Astrocyte (in vitro differentiated cells and primary cell): Measurements from ENCODE around the gene CEACAM20. TPM values are rescaled to one million over a fixed set of nuclear protein-coding genes. Genes with fewer than 3 reads are reported as not detected.

Experiments
- DNase-seq: peaks from one replicate; pipeline ENCODE4 v3.0.0-alpha.2; 2010; ENCODE audit warnings: low read depth
- FAIRE-seq: peaks from 2 replicates; lab custom pipeline; 2011; peaks lifted over from hg19 to GRCh38; lab: Jason Lieb, UNC
- H2AFZ ChIP-seq: 2 replicates; pipeline ENCODE4 v1.6.0; 2012; ENCODE audit warnings: low read depth, low read length, inconsistent platforms
- H3K27ac ChIP-seq: 2 replicates; pipeline ENCODE4 v1.5.1; 2011; ENCODE audit warnings: low read depth, low read length, inconsistent platforms
- H3K27me3 ChIP-seq: 2 replicates; pipeline ENCODE4 v1.6.0; 2011; ENCODE audit warnings: low read length, inconsistent platforms; ENCODE audit not compliant: insufficient read depth
- H3K36me3 ChIP-seq: 2 replicates; pipeline ENCODE4 v1.5.1; 2011; ENCODE audit warnings: low read length, inconsistent platforms; ENCODE audit not compliant: insufficient read depth
- H3K4me1 ChIP-seq: 2 replicates; pipeline ENCODE4 v1.5.1; 2011; ENCODE audit warnings: low read length, inconsistent platforms; ENCODE audit not compliant: insufficient read depth
- H3K4me2 ChIP-seq: 2 replicates; pipeline ENCODE4 v1.6.0; 2012; ENCODE audit warnings: low read length, inconsistent platforms
- H3K4me3 ChIP-seq: 2 replicates; pipeline ENCODE4 v1.5.1; 2011; ENCODE audit warnings: low read depth, mild to moderate bottlenecking, low read length, inconsistent platforms; ENCODE audit not compliant: insufficient read depth
- H3K79me2 ChIP-seq: 2 replicates; pipeline ENCODE4 v1.6.0; 2012; ENCODE audit warnings: mild to moderate bottlenecking, low read length, inconsistent platforms; ENCODE audit not compliant: insufficient read depth
- H3K9ac ChIP-seq: 2 replicates; pipeline ENCODE4 v1.6.0; 2012; ENCODE audit warnings: mild to moderate bottlenecking, low read length, inconsistent platforms
- H3K9me3 ChIP-seq: 2 replicates; pipeline ENCODE4 v1.5.1; 2012; ENCODE audit warnings: low read depth, mild to moderate bottlenecking, low read length, inconsistent platforms; ENCODE audit not compliant: insufficient read depth
- H4K20me1 ChIP-seq: 2 replicates; pipeline ENCODE4 v1.6.0; 2012; ENCODE audit warnings: low read length, inconsistent platforms; ENCODE audit not compliant: insufficient read depth
- H3K27ac Mint-ChIP-seq: one replicate; pipeline ENCODE4 v1.8.0; 2021; ENCODE audit warnings: mild to moderate bottlenecking, mixed read lengths; ENCODE audit not compliant: unreplicated experiment
- H3K27me3 Mint-ChIP-seq: one replicate; pipeline ENCODE4 v1.8.0; 2021; ENCODE audit warnings: low read depth, mixed read lengths; ENCODE audit not compliant: unreplicated experiment
- H3K36me3 Mint-ChIP-seq: one replicate; pipeline ENCODE4 v1.8.0; 2021; ENCODE audit warnings: low read depth, mixed read lengths; ENCODE audit not compliant: unreplicated experiment
- H3K4me1 Mint-ChIP-seq: one replicate; pipeline ENCODE4 v1.8.0; 2021; ENCODE audit warnings: low read depth, mixed read lengths; ENCODE audit not compliant: unreplicated experiment
- H3K4me3 Mint-ChIP-seq: one replicate; pipeline ENCODE4 v1.8.0; 2021; ENCODE audit warnings: mild to moderate bottlenecking, moderate library complexity, mixed read lengths; ENCODE audit not compliant: unreplicated experiment
- H3K9me3 Mint-ChIP-seq: one replicate; pipeline ENCODE4 v1.8.0; 2021; ENCODE audit warnings: mild to moderate bottlenecking, mixed read lengths; ENCODE audit not compliant: unreplicated experiment
- EZH2 ChIP-seq: IDR thresholded peaks from 2 replicates; pipeline ENCODE4 v1.6.1; 2012; ENCODE audit warnings: mild to moderate bottlenecking, low read length, inconsistent platforms; ENCODE audit not compliant: insufficient read depth
- total RNA-seq: library from RNA; stranded (reverse); gene quantifications from 2 replicates; pipeline ENCODE4 v1.2.1, GENCODE V29; 2021
- TF ChIP-seq, protein P1 (sequence below): IDR thresholded peaks from 2 replicates; pipeline ENCODE4 v1.5.1; 2011; ENCODE audit warnings: low read depth, mild to moderate bottlenecking, inconsistent platforms, low read length, moderate library complexity; ENCODE audit not compliant: insufficient read depth

Gene CEACAM20
- total RNA-seq, 1 donor from 2014 or later, result not detected

GRCh38 chr19:44530777-44531176, 1.3 kb upstream of the CEACAM20 start:
- no peaks in the 10 kb centered on the region for H3K36me3 ChIP-seq
- Mint-ChIP-seq H3K36me3 (peaks cover 2% of the 10 kb centered on the region), H3K4me3 (no peak overlapping the region), H3K27me3 (peaks cover 51% of the 10 kb centered on the region), H3K27ac (no peak overlapping the region), H3K4me1 (no peaks in the 10 kb centered on the region), H3K9me3 (peaks cover 18% of the 10 kb centered on the region)
- TF ChIP-seq, protein P1, sequence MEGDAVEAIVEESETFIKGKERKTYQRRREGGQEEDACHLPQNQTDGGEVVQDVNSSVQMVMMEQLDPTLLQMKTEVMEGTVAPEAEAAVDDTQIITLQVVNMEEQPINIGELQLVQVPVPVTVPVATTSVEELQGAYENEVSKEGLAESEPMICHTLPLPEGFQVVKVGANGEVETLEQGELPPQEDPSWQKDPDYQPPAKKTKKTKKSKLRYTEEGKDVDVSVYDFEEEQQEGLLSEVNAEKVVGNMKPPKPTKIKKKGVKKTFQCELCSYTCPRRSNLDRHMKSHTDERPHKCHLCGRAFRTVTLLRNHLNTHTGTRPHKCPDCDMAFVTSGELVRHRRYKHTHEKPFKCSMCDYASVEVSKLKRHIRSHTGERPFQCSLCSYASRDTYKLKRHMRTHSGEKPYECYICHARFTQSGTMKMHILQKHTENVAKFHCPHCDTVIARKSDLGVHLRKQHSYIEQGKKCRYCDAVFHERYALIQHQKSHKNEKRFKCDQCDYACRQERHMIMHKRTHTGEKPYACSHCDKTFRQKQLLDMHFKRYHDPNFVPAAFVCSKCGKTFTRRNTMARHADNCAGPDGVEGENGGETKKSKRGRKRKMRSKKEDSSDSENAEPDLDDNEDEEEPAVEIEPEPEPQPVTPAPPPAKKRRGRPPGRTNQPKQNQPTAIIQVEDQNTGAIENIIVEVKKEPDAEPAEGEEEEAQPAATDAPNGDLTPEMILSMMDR, result no peak
- no peak for TF ChIP-seq EZH2
- no peak overlapping the region for H3K9ac ChIP-seq
- no peak overlapping the region for H3K27ac ChIP-seq
- FAIRE-seq, result no peak
- peak; percentile 34 for DNase-seq
- no peak overlapping the region for H3K4me2 ChIP-seq
- no peaks in the 10 kb centered on the region for H3K9me3 ChIP-seq
- peaks cover 7% of the 10 kb centered on the region for H3K27me3 ChIP-seq
- no peaks in the 10 kb centered on the region for H4K20me1 ChIP-seq
- no peaks in the 10 kb centered on the region for H3K79me2 ChIP-seq
- no peaks in the 10 kb centered on the region for H3K4me1 ChIP-seq
- H2AFZ ChIP-seq, result no peak overlapping the region
- H3K4me3 ChIP-seq, result no peak overlapping the region

GRCh38 chr19:44527554-44527953, 1.9 kb downstream of the CEACAM20 start:
- TF ChIP-seq, protein P1, result no peak
- TF ChIP-seq EZH2, result no peak
- H3K36me3 Mint-ChIP-seq, result no peaks in the 10 kb centered on the region
- Histone ChIP-seq H3K27ac (no peak overlapping the region), H3K27me3 (peaks cover 2% of the 10 kb centered on the region), H3K79me2 (no peaks in the 10 kb centered on the region), H2AFZ (no peak overlapping the region), H3K9ac (no peak overlapping the region), H3K4me1 (no peaks in the 10 kb centered on the region), H3K4me3 (no peak overlapping the region), H3K9me3 (no peaks in the 10 kb centered on the region), H4K20me1 (no peaks in the 10 kb centered on the region), H3K4me2 (no peak overlapping the region), H3K36me3 (no peaks in the 10 kb centered on the region)
- H3K9me3 Mint-ChIP-seq, result peaks cover 15% of the 10 kb centered on the region
- peaks cover 43% of the 10 kb centered on the region for H3K27me3 Mint-ChIP-seq
- H3K4me3 Mint-ChIP-seq, result no peak overlapping the region
- DNase-seq (no peak), FAIRE-seq (no peak)
- no peaks in the 10 kb centered on the region for H3K4me1 Mint-ChIP-seq
- H3K27ac Mint-ChIP-seq, result no peak overlapping the region

GRCh38 chr19:44525721-44526430, 3.6 kb downstream of the CEACAM20 start:
- H3K4me3 Mint-ChIP-seq, result no peak overlapping the region
- no peak overlapping the region for H2AFZ ChIP-seq
- peaks cover 2% of the 10 kb centered on the region for H3K27me3 ChIP-seq
- H3K79me2 ChIP-seq, result no peaks in the 10 kb centered on the region
- H3K9me3 Mint-ChIP-seq, result peaks cover 14% of the 10 kb centered on the region
- H3K9ac ChIP-seq, result no peak overlapping the region
- no peaks in the 10 kb centered on the region for H3K4me1 ChIP-seq
- H3K27ac Mint-ChIP-seq, result no peak overlapping the region
- H3K27ac ChIP-seq, result no peak overlapping the region
- no peak overlapping the region for H3K4me2 ChIP-seq
- no peaks in the 10 kb centered on the region for H4K20me1 ChIP-seq
- no peak overlapping the region for H3K4me3 ChIP-seq
- no peaks in the 10 kb centered on the region for H3K36me3 Mint-ChIP-seq
- no peaks in the 10 kb centered on the region for H3K36me3 ChIP-seq
- no peaks in the 10 kb centered on the region for H3K4me1 Mint-ChIP-seq
- no peaks in the 10 kb centered on the region for H3K9me3 ChIP-seq
- peaks cover 34% of the 10 kb centered on the region for H3K27me3 Mint-ChIP-seq
- no peak for FAIRE-seq
- TF ChIP-seq EZH2, result no peak
- TF ChIP-seq, protein P1, result no peak
- DNase-seq, result no peak
